WTC11 (cell line): ENCODE data around the gene ACVR1. TPM values are rescaled to one million over a fixed set of nuclear protein-coding genes. Genes with fewer than 3 reads are reported as not detected.

Experiments used
- ATAC-seq: fragments of 200-7000 bp; cut with Tn5 transposase; 2 replicates; pipeline ENCODE4 v1.10.0; 2021; ENCODE audit warnings: mild to moderate bottlenecking, moderate library complexity
- CTCF ChIA-PET: fragments of 300-600 bp; sonication (Branson Sonifier 250); formaldehyde crosslinking; loops from one replicate; lab custom pipeline; 2021; ENCODE audit warnings: antibody characterized with exemption; lab: Charles Lee
- POLR2A ChIA-PET: fragments of 350-600 bp; sonication (Branson Sonifier 250); formaldehyde crosslinking; loops from one replicate; lab custom pipeline; 2021; ENCODE audit warnings: antibody characterized with exemption; lab: Charles Lee
- DNase-seq: peaks from one replicate; pipeline ENCODE4 v3.0.0; 2021; ENCODE audit warnings: low spot score
- H3K27ac Mint-ChIP-seq: 2 replicates; pipeline ENCODE4 v1.8.0; 2021; ENCODE audit warnings: mixed read lengths
- H3K27me3 Mint-ChIP-seq: 2 replicates; pipeline ENCODE4 v1.8.0; 2021; ENCODE audit warnings: low read depth, mild to moderate bottlenecking, moderate library complexity, mixed read lengths
- H3K36me3 Mint-ChIP-seq: 2 replicates; pipeline ENCODE4 v1.8.0; 2021; ENCODE audit warnings: mixed read lengths
- H3K4me1 Mint-ChIP-seq: 2 replicates; pipeline ENCODE4 v1.8.0; 2022; ENCODE audit warnings: mixed read lengths
- H3K4me3 Mint-ChIP-seq: 2 replicates; pipeline ENCODE4 v1.8.0; 2021; ENCODE audit warnings: mild to moderate bottlenecking, moderate library complexity, mixed read lengths
- H3K9me3 Mint-ChIP-seq: 2 replicates; pipeline ENCODE4 v1.8.0; 2021; ENCODE audit warnings: mixed read lengths
- ATF1 ChIP-seq: sonication (generic); formaldehyde crosslinking; IDR thresholded peaks from 2 replicates; pipeline ENCODE4 v1.8.1; 2023; ENCODE audit warnings: mild to moderate bottlenecking, moderate library complexity, missing genetic modification reagents
- CBFB ChIP-seq: sonication (generic); formaldehyde crosslinking; IDR thresholded peaks from 2 replicates; pipeline ENCODE4 v1.8.1; 2022; ENCODE audit warnings: mild to moderate bottlenecking, low read depth, missing genetic modification reagents
- ETV6 ChIP-seq: sonication (generic); formaldehyde crosslinking; IDR thresholded peaks from 2 replicates; pipeline ENCODE4 v1.8.1; 2022; ENCODE audit warnings: mild to moderate bottlenecking, missing genetic modification reagents
- HMGA2 ChIP-seq: fragments of 250-450 bp; sonication (Bioruptor Pico); IDR thresholded peaks from 2 replicates; pipeline ENCODE4 v1.4.0; 2021; ENCODE audit warnings: mild to moderate bottlenecking, moderate library complexity
- NFATC4 ChIP-seq: fragments of 250-450 bp; sonication (Bioruptor Pico); IDR thresholded peaks from 2 replicates; pipeline ENCODE4 v1.9.0; 2021; ENCODE audit warnings: mild to moderate bottlenecking
- NFYB ChIP-seq: sonication (generic); formaldehyde crosslinking; conservative IDR thresholded peaks from 2 replicates; pipeline ENCODE4 v1.8.0; 2022; ENCODE audit warnings: low read depth, missing genetic modification reagents
- NR2C2 ChIP-seq: sonication (generic); formaldehyde crosslinking; IDR thresholded peaks from 2 replicates; pipeline ENCODE4 v1.8.0; 2022; ENCODE audit warnings: mild to moderate bottlenecking, missing genetic modification reagents
- SMAD3 ChIP-seq: sonication (generic); formaldehyde crosslinking; IDR thresholded peaks from 2 replicates; pipeline ENCODE4 v1.8.0; 2022; ENCODE audit warnings: missing genetic modification reagents, mild to moderate bottlenecking, borderline replicate concordance
- SMAD4 ChIP-seq: sonication (generic); formaldehyde crosslinking; IDR thresholded peaks from 2 replicates; pipeline ENCODE4 v1.8.0; 2022; ENCODE audit warnings: mild to moderate bottlenecking, missing genetic modification reagents
- TEAD1 ChIP-seq: sonication (generic); formaldehyde crosslinking; IDR thresholded peaks from 2 replicates; pipeline ENCODE4 v1.8.0; 2022; ENCODE audit warnings: mild to moderate bottlenecking, missing genetic modification reagents
- TP53 ChIP-seq: sonication (generic); formaldehyde crosslinking; IDR thresholded peaks from 2 replicates; pipeline ENCODE4 v1.8.1; 2023; ENCODE audit warnings: mild to moderate bottlenecking, missing genetic modification reagents
- ZNF232 ChIP-seq: sonication (generic); formaldehyde crosslinking; IDR thresholded peaks from 2 replicates; pipeline ENCODE4 v1.8.0; 2022; ENCODE audit warnings: mild to moderate bottlenecking, missing genetic modification reagents
- ZNF671 ChIP-seq: fragments of 250-450 bp; sonication (Bioruptor Pico); IDR thresholded peaks from 2 replicates; pipeline ENCODE4 v1.8.0; 2021; ENCODE audit warnings: mild to moderate bottlenecking
- total RNA-seq: library from RNA; stranded (reverse); gene quantifications from 3 replicates; pipeline ENCODE4 v1.2.3, GENCODE V29; 2021
- TF ChIP-seq, protein P1 (sequence below): fragments of 250-450 bp; sonication (Bioruptor Pico); IDR thresholded peaks from 2 replicates; pipeline ENCODE4 v2.1.2; 2022; ENCODE audit warnings: mild to moderate bottlenecking, moderate library complexity
- TF ChIP-seq, protein P2 (sequence below): sonication (generic); formaldehyde crosslinking; IDR thresholded peaks from 2 replicates; pipeline ENCODE4 v1.8.1; 2023; ENCODE audit warnings: mild to moderate bottlenecking, missing genetic modification reagents
- TF ChIP-seq, protein P3 (sequence below): fragments of 250-450 bp; sonication (Bioruptor Pico); IDR thresholded peaks from 2 replicates; pipeline ENCODE4 v1.9.0; 2021; ENCODE audit warnings: mild to moderate bottlenecking
- TF ChIP-seq, protein P4 (sequence below): fragments of 250-450 bp; sonication (Bioruptor Pico); IDR thresholded peaks from 2 replicates; pipeline ENCODE4 v1.9.0; 2021; ENCODE audit warnings: mild to moderate bottlenecking
- TF ChIP-seq, protein P5 (sequence below): sonication (generic); formaldehyde crosslinking; IDR thresholded peaks from 2 replicates; pipeline ENCODE4 v1.8.0; 2023; ENCODE audit warnings: missing genetic modification reagents
- TF ChIP-seq, protein P6 (sequence below): sonication (generic); formaldehyde crosslinking; conservative IDR thresholded peaks from 2 replicates; pipeline ENCODE4 v1.8.1; 2023; ENCODE audit warnings: mild to moderate bottlenecking, low read depth, missing genetic modification reagents, moderate library complexity
- TF ChIP-seq, protein P7 (sequence below): sonication (generic); formaldehyde crosslinking; IDR thresholded peaks from 2 replicates; pipeline ENCODE4 v1.8.0; 2022; ENCODE audit warnings: missing genetic modification reagents
- TF ChIP-seq, protein P8 (sequence below): sonication (generic); formaldehyde crosslinking; IDR thresholded peaks from 2 replicates; pipeline ENCODE4 v1.8.1; 2022; ENCODE audit warnings: mild to moderate bottlenecking, missing genetic modification reagents, moderate library complexity, borderline replicate concordance

The ACVR1 gene
- total RNA-seq, 1 experiment from 2014 or later, result 19.2 TPM

DNA sequence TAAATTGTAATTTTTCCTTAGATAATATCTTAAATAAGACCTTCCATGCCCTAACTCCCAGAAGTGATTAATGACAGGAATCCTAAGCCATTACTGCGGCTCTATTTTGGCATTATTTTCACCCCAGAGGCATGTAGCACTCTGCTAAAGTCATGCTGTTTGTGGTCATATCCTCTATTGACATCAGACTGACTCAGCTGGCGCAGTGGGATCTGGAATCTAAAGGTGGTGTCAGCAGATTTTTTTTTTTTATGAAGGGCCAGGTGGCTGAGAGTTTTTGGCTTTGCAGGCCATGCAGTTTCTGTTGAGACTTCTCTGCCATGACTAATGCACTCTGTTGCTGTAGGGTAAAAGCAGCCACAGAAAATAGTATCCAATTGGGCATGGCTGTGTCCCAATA, 183.4 kb downstream of the ACVR1 start:
- H3K27ac Mint-ChIP-seq, result no peak overlapping the region
- H3K4me3 Mint-ChIP-seq, result no peak overlapping the region
- CTCF ChIA-PET, result no interaction called here
- peaks cover 99% of the 10 kb centered on the region for H3K27me3 Mint-ChIP-seq
- no peaks in the 10 kb centered on the region for H3K36me3 Mint-ChIP-seq
- no peaks in the 10 kb centered on the region for H3K4me1 Mint-ChIP-seq
- DNase-seq (no peak), ATAC-seq (no peak)
- TF ChIP-seq CBFB (no peak), NFATC4 (CRISPR knock-in tag) (no peak), HMGA2 (CRISPR knock-in tag) (no peak), TEAD1 (CRISPR knock-in tag) (no peak), NR2C2 (CRISPR knock-in tag) (no peak)
- TF ChIP-seq, protein P1, sequence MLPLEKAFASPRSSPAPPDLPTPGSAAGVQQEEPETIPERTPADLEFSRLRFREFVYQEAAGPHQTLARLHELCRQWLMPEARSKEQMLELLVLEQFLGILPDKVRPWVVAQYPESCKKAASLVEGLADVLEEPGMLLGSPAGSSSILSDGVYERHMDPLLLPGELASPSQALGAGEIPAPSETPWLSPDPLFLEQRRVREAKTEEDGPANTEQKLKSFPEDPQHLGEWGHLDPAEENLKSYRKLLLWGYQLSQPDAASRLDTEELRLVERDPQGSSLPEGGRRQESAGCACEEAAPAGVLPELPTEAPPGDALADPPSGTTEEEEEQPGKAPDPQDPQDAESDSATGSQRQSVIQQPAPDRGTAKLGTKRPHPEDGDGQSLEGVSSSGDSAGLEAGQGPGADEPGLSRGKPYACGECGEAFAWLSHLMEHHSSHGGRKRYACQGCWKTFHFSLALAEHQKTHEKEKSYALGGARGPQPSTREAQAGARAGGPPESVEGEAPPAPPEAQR (CRISPR knock-in tag), result no peak
- TF ChIP-seq, protein P2, sequence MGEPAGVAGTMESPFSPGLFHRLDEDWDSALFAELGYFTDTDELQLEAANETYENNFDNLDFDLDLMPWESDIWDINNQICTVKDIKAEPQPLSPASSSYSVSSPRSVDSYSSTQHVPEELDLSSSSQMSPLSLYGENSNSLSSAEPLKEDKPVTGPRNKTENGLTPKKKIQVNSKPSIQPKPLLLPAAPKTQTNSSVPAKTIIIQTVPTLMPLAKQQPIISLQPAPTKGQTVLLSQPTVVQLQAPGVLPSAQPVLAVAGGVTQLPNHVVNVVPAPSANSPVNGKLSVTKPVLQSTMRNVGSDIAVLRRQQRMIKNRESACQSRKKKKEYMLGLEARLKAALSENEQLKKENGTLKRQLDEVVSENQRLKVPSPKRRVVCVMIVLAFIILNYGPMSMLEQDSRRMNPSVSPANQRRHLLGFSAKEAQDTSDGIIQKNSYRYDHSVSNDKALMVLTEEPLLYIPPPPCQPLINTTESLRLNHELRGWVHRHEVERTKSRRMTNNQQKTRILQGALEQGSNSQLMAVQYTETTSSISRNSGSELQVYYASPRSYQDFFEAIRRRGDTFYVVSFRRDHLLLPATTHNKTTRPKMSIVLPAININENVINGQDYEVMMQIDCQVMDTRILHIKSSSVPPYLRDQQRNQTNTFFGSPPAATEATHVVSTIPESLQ, result no peak
- TF ChIP-seq, protein P3, sequence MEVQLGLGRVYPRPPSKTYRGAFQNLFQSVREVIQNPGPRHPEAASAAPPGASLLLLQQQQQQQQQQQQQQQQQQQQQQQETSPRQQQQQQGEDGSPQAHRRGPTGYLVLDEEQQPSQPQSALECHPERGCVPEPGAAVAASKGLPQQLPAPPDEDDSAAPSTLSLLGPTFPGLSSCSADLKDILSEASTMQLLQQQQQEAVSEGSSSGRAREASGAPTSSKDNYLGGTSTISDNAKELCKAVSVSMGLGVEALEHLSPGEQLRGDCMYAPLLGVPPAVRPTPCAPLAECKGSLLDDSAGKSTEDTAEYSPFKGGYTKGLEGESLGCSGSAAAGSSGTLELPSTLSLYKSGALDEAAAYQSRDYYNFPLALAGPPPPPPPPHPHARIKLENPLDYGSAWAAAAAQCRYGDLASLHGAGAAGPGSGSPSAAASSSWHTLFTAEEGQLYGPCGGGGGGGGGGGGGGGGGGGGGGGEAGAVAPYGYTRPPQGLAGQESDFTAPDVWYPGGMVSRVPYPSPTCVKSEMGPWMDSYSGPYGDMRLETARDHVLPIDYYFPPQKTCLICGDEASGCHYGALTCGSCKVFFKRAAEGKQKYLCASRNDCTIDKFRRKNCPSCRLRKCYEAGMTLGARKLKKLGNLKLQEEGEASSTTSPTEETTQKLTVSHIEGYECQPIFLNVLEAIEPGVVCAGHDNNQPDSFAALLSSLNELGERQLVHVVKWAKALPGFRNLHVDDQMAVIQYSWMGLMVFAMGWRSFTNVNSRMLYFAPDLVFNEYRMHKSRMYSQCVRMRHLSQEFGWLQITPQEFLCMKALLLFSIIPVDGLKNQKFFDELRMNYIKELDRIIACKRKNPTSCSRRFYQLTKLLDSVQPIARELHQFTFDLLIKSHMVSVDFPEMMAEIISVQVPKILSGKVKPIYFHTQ (CRISPR knock-in tag), result no peak
- TF ChIP-seq, protein P4, sequence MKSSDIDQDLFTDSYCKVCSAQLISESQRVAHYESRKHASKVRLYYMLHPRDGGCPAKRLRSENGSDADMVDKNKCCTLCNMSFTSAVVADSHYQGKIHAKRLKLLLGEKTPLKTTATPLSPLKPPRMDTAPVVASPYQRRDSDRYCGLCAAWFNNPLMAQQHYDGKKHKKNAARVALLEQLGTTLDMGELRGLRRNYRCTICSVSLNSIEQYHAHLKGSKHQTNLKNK (CRISPR knock-in tag), result no peak
- no peaks in the 10 kb centered on the region for H3K9me3 Mint-ChIP-seq
- POLR2A ChIA-PET, result no interaction called here

DNA sequence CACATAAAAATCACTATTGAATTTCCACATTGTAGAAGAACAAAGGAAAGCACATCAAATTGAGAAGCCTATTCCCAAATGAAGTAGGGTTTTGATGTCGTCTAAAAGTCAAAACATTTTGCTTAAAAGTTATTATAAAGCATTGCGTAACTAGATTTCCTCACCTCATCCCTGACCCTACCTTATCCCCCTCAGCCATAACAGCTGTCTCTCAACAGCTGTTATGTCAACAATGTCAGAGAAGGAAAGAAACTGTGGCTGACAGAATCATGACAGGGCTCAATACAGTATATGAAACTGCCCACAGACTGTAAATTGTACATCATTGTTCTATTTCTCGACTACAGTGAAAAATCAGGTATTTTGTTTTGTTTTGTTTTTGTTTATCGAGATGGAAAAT, 184.4 kb downstream of the ACVR1 start:
- no peak overlapping the region for H3K27ac Mint-ChIP-seq

More for the DNA sequence above, 184.4 kb downstream of the ACVR1 start:
- POLR2A ChIA-PET, result no interaction called here
- Mint-ChIP-seq H3K27me3 (peaks cover 99% of the 10 kb centered on the region), H3K9me3 (no peaks in the 10 kb centered on the region), H3K4me3 (no peak overlapping the region), H3K36me3 (no peaks in the 10 kb centered on the region), H3K4me1 (no peaks in the 10 kb centered on the region)
- DNase-seq (no peak), ATAC-seq (no peak)
- TF ChIP-seq ATF1 (CRISPR knock-in tag), result no peak
- TF ChIP-seq, protein P5, sequence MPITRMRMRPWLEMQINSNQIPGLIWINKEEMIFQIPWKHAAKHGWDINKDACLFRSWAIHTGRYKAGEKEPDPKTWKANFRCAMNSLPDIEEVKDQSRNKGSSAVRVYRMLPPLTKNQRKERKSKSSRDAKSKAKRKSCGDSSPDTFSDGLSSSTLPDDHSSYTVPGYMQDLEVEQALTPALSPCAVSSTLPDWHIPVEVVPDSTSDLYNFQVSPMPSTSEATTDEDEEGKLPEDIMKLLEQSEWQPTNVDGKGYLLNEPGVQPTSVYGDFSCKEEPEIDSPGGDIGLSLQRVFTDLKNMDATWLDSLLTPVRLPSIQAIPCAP (CRISPR knock-in tag), result no peak
- no peak for TF ChIP-seq SMAD4 (CRISPR knock-in tag)
- TF ChIP-seq, protein P6, sequence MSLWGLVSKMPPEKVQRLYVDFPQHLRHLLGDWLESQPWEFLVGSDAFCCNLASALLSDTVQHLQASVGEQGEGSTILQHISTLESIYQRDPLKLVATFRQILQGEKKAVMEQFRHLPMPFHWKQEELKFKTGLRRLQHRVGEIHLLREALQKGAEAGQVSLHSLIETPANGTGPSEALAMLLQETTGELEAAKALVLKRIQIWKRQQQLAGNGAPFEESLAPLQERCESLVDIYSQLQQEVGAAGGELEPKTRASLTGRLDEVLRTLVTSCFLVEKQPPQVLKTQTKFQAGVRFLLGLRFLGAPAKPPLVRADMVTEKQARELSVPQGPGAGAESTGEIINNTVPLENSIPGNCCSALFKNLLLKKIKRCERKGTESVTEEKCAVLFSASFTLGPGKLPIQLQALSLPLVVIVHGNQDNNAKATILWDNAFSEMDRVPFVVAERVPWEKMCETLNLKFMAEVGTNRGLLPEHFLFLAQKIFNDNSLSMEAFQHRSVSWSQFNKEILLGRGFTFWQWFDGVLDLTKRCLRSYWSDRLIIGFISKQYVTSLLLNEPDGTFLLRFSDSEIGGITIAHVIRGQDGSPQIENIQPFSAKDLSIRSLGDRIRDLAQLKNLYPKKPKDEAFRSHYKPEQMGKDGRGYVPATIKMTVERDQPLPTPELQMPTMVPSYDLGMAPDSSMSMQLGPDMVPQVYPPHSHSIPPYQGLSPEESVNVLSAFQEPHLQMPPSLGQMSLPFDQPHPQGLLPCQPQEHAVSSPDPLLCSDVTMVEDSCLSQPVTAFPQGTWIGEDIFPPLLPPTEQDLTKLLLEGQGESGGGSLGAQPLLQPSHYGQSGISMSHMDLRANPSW (CRISPR knock-in tag), result no peak
- TF ChIP-seq NFYB, result no peak
- no peak for TF ChIP-seq ETV6
- TF ChIP-seq, protein P7, sequence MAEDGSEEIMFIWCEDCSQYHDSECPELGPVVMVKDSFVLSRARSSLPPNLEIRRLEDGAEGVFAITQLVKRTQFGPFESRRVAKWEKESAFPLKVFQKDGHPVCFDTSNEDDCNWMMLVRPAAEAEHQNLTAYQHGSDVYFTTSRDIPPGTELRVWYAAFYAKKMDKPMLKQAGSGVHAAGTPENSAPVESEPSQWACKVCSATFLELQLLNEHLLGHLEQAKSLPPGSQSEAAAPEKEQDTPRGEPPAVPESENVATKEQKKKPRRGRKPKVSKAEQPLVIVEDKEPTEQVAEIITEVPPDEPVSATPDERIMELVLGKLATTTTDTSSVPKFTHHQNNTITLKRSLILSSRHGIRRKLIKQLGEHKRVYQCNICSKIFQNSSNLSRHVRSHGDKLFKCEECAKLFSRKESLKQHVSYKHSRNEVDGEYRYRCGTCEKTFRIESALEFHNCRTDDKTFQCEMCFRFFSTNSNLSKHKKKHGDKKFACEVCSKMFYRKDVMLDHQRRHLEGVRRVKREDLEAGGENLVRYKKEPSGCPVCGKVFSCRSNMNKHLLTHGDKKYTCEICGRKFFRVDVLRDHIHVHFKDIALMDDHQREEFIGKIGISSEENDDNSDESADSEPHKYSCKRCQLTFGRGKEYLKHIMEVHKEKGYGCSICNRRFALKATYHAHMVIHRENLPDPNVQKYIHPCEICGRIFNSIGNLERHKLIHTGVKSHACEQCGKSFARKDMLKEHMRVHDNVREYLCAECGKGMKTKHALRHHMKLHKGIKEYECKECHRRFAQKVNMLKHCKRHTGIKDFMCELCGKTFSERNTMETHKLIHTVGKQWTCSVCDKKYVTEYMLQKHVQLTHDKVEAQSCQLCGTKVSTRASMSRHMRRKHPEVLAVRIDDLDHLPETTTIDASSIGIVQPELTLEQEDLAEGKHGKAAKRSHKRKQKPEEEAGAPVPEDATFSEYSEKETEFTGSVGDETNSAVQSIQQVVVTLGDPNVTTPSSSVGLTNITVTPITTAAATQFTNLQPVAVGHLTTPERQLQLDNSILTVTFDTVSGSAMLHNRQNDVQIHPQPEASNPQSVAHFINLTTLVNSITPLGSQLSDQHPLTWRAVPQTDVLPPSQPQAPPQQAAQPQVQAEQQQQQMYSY, result no peak
- no peak for TF ChIP-seq TP53 (CRISPR knock-in tag)
- TF ChIP-seq ZNF232 (CRISPR knock-in tag), result no peak
- TF ChIP-seq, protein P8, sequence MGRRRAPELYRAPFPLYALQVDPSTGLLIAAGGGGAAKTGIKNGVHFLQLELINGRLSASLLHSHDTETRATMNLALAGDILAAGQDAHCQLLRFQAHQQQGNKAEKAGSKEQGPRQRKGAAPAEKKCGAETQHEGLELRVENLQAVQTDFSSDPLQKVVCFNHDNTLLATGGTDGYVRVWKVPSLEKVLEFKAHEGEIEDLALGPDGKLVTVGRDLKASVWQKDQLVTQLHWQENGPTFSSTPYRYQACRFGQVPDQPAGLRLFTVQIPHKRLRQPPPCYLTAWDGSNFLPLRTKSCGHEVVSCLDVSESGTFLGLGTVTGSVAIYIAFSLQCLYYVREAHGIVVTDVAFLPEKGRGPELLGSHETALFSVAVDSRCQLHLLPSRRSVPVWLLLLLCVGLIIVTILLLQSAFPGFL (CRISPR knock-in tag), result no peak
- TF ChIP-seq ZNF671 (CRISPR knock-in tag), result no peak
- no peak for TF ChIP-seq SMAD3 (CRISPR knock-in tag)
- CTCF ChIA-PET, result no interaction called here
